H1 (cell line): ENCODE results near the gene URAD. TPM values are rescaled to one million over a fixed set of nuclear protein-coding genes. Genes with fewer than 3 reads are reported as not detected.

Experiments
- CTCF ChIA-PET: fragments of 300-600 bp; sonication (Branson Sonifier 250); formaldehyde crosslinking; loops from one replicate; lab custom pipeline; 2021; ENCODE audit not compliant: partially characterized antibody; lab: Charles Lee
- POLR2A ChIA-PET: fragments of 300-600 bp; sonication (Branson Sonifier 250); formaldehyde crosslinking; loops from one replicate; lab custom pipeline; 2021; ENCODE audit warnings: inconsistent platforms; ENCODE audit not compliant: partially characterized antibody; lab: Charles Lee
- DNase-seq, 2 experiments: peaks; one replicate each; pipeline versions ENCODE4 v3.0.0 to v3.0.0-alpha.2; 2010 to 2022; ENCODE audit warnings: low spot score in 2 of 2, low read depth in 1 of 2, mixed read lengths in 1 of 2
- FAIRE-seq: peaks from 2 replicates; lab custom pipeline; 2011; peaks lifted over from hg19 to GRCh38; lab: Jason Lieb, UNC
- H2AFZ ChIP-seq: 2 replicates; pipeline ENCODE4 v1.8.1; 2012; ENCODE audit warnings: low read length, inconsistent platforms
- H2AK5ac ChIP-seq: 2 replicates; pipeline ENCODE4 v1.6.1; 2013; ENCODE audit warnings: low read depth, low read length
- H2BK120ac ChIP-seq: replicated peaks from 2 replicates; pipeline ENCODE3; 2013; ENCODE audit warnings: low read depth, low read length, inconsistent platforms
- H2BK12ac ChIP-seq: 2 replicates; pipeline ENCODE4 v1.6.1; 2013; ENCODE audit warnings: low read depth, low read length
- H2BK15ac ChIP-seq: 2 replicates; pipeline ENCODE4 v1.6.1; 2013; ENCODE audit warnings: low read length
- H2BK20ac ChIP-seq: 2 replicates; pipeline ENCODE4 v1.6.1; 2013; ENCODE audit warnings: low read length
- H2BK5ac ChIP-seq: 2 replicates; pipeline ENCODE4 v1.6.1; 2013; ENCODE audit warnings: low read depth, low read length
- H3K14ac ChIP-seq: 2 replicates; pipeline ENCODE4 v1.6.1; 2013; ENCODE audit warnings: inconsistent platforms; ENCODE audit not compliant: insufficient read length
- H3K18ac ChIP-seq: 2 replicates; pipeline ENCODE4 v1.6.1; 2013; ENCODE audit warnings: low read length; ENCODE audit errors: extremely low read depth
- H3K23ac ChIP-seq: 2 replicates; pipeline ENCODE4 v1.6.1; 2013; ENCODE audit warnings: inconsistent platforms; ENCODE audit not compliant: insufficient read length
- H3K23me2 ChIP-seq: 2 replicates; pipeline ENCODE4 v1.6.1; 2013; ENCODE audit warnings: low read depth, low read length
- H3K27ac ChIP-seq: 2 replicates; pipeline ENCODE4 v1.6.1; 2011; ENCODE audit warnings: low read depth, low read length, inconsistent platforms
- H3K27me3 ChIP-seq, 4 experiments: replicated peaks in 1 of 4; 1 replicate in 1 of 4; 2 replicates in 3 of 4; pipeline versions ENCODE4 v1.6.1 to v1.8.1; 2011 to 2013; ENCODE audit warnings: low read length in 3 of 4, mild to moderate bottlenecking in 3 of 4, inconsistent platforms in 2 of 4, mixed read lengths in 2 of 4, moderate library complexity in 1 of 4; ENCODE audit not compliant: control insufficient read depth in 3 of 4, insufficient read depth in 3 of 4; ENCODE audit errors: extremely low read depth in 1 of 4
- H3K36me3 ChIP-seq, 4 experiments: 2 replicates each; pipeline versions ENCODE4 v1.6.1 to v1.8.1; 2011 to 2013; ENCODE audit warnings: mild to moderate bottlenecking in 4 of 4, low read length in 3 of 4, moderate library complexity in 2 of 4, control low read depth in 1 of 4, inconsistent platforms in 1 of 4; ENCODE audit not compliant: insufficient read depth in 4 of 4, control insufficient read depth in 2 of 4
- H3K4ac ChIP-seq: replicated peaks from 2 replicates; pipeline ENCODE3; 2013; ENCODE audit warnings: low read length, low read depth, mixed read lengths, inconsistent platforms; ENCODE audit not compliant: insufficient read length
- H3K4me1 ChIP-seq, 4 experiments: replicated peaks in 1 of 4; 1 replicate in 1 of 4; 2 replicates in 3 of 4; pipeline versions ENCODE4 v1.6.1 to v1.8.1; 2011 to 2013; ENCODE audit warnings: low read length in 3 of 4, inconsistent platforms in 2 of 4, mixed read lengths in 1 of 4; ENCODE audit not compliant: insufficient read depth in 4 of 4, control insufficient read depth in 3 of 4
- H3K4me2 ChIP-seq, 2 experiments: 2 replicates each; pipeline versions ENCODE4 v1.6.1 to v1.8.1; 2011 to 2013; ENCODE audit warnings: low read depth in 2 of 2, low read length in 2 of 2, control low read depth in 1 of 2, inconsistent platforms in 1 of 2, mild to moderate bottlenecking in 1 of 2; ENCODE audit not compliant: insufficient read depth in 1 of 2
- H3K4me3 ChIP-seq, 4 experiments: fragments of 200-600, 300-600 bp in 1 of 4; sonication (generic), shearing (Covaris generic), sonication (Bioruptor Twin) in 1 of 4; 2 replicates each; pipeline versions ENCODE4 v1.5.1 to v1.8.1; 2011 to 2016; ENCODE audit warnings: low read length in 4 of 4, low read depth in 3 of 4, control low read depth in 2 of 4, inconsistent platforms in 2 of 4, mild to moderate bottlenecking in 2 of 4, mixed read lengths in 1 of 4, moderate library complexity in 1 of 4; ENCODE audit not compliant: insufficient read depth in 2 of 4; ENCODE audit errors: extremely low read depth in 1 of 4
- H3K56ac ChIP-seq: replicated peaks from 2 replicates; pipeline ENCODE3; 2013; ENCODE audit warnings: low read depth, mild to moderate bottlenecking, mixed read lengths, low read length, inconsistent platforms; ENCODE audit not compliant: insufficient read length
- H3K79me1 ChIP-seq: 2 replicates; pipeline ENCODE4 v1.6.1; 2013; ENCODE audit warnings: low read depth, low read length, control low read depth
- H3K79me2 ChIP-seq, 2 experiments: 2 replicates each; pipeline versions ENCODE4 v1.6.1 to v1.8.1; 2012 to 2013; ENCODE audit warnings: low read length in 2 of 2, mild to moderate bottlenecking in 2 of 2, inconsistent platforms in 1 of 2; ENCODE audit not compliant: insufficient read depth in 2 of 2, control insufficient read depth in 1 of 2
- H3K9ac ChIP-seq, 4 experiments: replicated peaks in 1 of 4; 1 replicate in 1 of 4; 2 replicates in 3 of 4; pipeline versions ENCODE4 v1.6.1 to v1.8.1; 2011 to 2013; ENCODE audit warnings: low read depth in 3 of 4, low read length in 3 of 4, control low read depth in 2 of 4, mild to moderate bottlenecking in 2 of 4, moderate library complexity in 2 of 4, inconsistent platforms in 1 of 4; ENCODE audit errors: extremely low read depth in 1 of 4
- H3K9me3 ChIP-seq, 2 experiments: 2 replicates each; pipeline versions ENCODE4 v1.6.1 to v1.8.1; 2012 to 2013; ENCODE audit warnings: mild to moderate bottlenecking in 2 of 2, moderate library complexity in 2 of 2, control low read depth in 1 of 2, inconsistent platforms in 1 of 2, low read depth in 1 of 2, low read length in 1 of 2, mixed read lengths in 1 of 2; ENCODE audit not compliant: insufficient read depth in 2 of 2
- H4K20me1 ChIP-seq, 2 experiments: replicated peaks in 1 of 2; 2 replicates each; pipeline versions ENCODE3 to v1.8.1; 2011 to 2013; ENCODE audit warnings: inconsistent platforms in 2 of 2, low read length in 2 of 2, mild to moderate bottlenecking in 1 of 2; ENCODE audit not compliant: insufficient read depth in 2 of 2, control insufficient read depth in 1 of 2
- H4K5ac ChIP-seq: 2 replicates; pipeline ENCODE4 v1.6.1; 2013; ENCODE audit warnings: low read length, low read depth, mixed read lengths, inconsistent platforms; ENCODE audit not compliant: insufficient read length
- H4K8ac ChIP-seq: 2 replicates; pipeline ENCODE4 v1.8.0; 2013; ENCODE audit warnings: mild to moderate bottlenecking, moderate library complexity, low read length, inconsistent platforms; ENCODE audit not compliant: insufficient read depth; ENCODE audit errors: extremely low read depth
- H4K91ac ChIP-seq: replicated peaks from 2 replicates; pipeline ENCODE3; 2013; ENCODE audit warnings: low read length, mixed read lengths, inconsistent platforms; ENCODE audit not compliant: insufficient read length
- RNF2 ChIP-seq: fragments of 200-900, 300-1000 bp; sonication (generic); IDR thresholded peaks from 2 replicates; pipeline ENCODE4 v1.7.1; 2016; ENCODE audit warnings: borderline replicate concordance, low read depth, mild to moderate bottlenecking, antibody characterized with exemption, low read length; ENCODE audit not compliant: poor library complexity, severe bottlenecking; ENCODE audit errors: missing control alignments
- WGBS, 2 experiments: shearing (Covaris generic) in 1 of 2; methylation state at CpG; one replicate each; pipeline versions ENCODE4 v1.1.6 to v1.1.7; 2013 to 2015; ENCODE audit warnings: low lambda C conversion rate in 2 of 2, mixed read lengths in 2 of 2, inconsistent platforms in 1 of 2, low coverage in 1 of 2, missing lambda C conversion rate in 1 of 2; ENCODE audit not compliant: insufficient replicate concordance in 2 of 2, insufficient coverage in 1 of 2, insufficient read length in 1 of 2; ENCODE audit errors: extremely low coverage in 1 of 2, missing lambda C conversion rate in 1 of 2; 5-methylcytosine and 5-hydroxymethylcytosine counted together
- polyA plus RNA-seq, 7 experiments: library from polyadenylated mRNA; depleted of rRNA in 3 of 7; stranded (reverse) in 5 of 7; unstranded in 2 of 7; fragments of >200 nt in 5 of 7; fragments of 200-250 nt in 2 of 7; gene quantifications; 1 replicate in 5 of 7; 2 replicates in 1 of 7; 4 replicates in 1 of 7; pipeline versions ENCODE4 v1.2.1 to v1.2.3, GENCODE V29; 2011 to 2013; ENCODE audit warnings: missing spikeins in 2 of 7, mixed read lengths in 2 of 7
- total RNA-seq: library from RNA; stranded (reverse); fragmentation: NEBNext Ultra II Directional; extraction: Animal tissue kit (Norgen Biotek cat#: 25700); gene quantifications from 2 replicates; pipeline ENCODE4 v1.2.1, GENCODE V29; 2021
- TF ChIP-seq, protein P1 (sequence below): IDR thresholded peaks from 2 replicates; pipeline ENCODE4 v1.6.1; 2011; ENCODE audit warnings: low read depth, mild to moderate bottlenecking, low read length; ENCODE audit not compliant: insufficient read depth

Gene URAD
- total and polyA plus RNA-seq, 2 of the 8 experiments (the other 6 are each of a cell fraction or from before 2014, with no cell fraction given) = not detected

DNA sequence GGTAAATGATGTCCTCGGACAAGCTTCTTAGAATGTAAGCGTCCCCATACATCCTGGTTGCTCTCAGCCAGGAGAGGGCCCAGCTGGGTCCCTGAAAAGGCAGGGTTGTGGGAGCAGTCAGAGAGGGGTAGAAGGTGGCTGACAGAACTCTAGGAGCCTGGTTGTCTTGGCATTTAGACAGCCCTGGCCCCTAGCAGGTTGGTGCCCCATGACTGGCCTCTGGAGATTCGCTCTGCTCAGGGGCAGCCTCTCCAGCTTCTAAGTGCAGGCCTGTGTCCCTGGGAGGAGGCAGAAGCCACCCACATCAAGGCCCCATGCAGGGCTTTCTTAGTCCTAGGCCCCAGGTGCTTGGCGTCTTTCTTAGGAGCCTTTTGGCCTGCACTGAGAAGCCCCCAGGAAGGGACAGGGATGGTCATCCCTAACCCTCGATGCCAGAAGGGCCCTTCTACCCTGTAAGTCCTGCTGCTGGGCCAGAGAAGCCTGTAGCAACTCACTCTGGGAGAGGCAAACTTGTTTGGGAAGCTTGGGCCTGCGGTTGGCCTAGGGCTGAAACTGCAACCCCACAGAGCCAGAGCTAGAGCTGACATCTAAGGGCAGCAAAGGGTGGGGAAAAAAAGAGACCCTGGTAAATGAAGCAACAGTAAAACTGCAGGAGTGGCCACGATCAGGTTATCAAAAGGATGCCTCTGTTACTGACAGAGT lies 16.6 kb downstream of the URAD start:
- no peak for DNase-seq

More for the DNA sequence above, 16.6 kb downstream of the URAD start:
- Histone ChIP-seq H3K4me1 (peaks cover 5 to 47% (median 31%) of the 10 kb centered on the region in 4 experiments), H4K91ac (no peak overlapping the region), H2BK20ac (peak overlapping the region; percentile 44; the same call in 1 of the 2 replicates), H2BK12ac (peak overlapping the region; percentile 98), H4K20me1 (peaks cover 20 to 43% of the 10 kb centered on the region in 2 experiments), H3K27me3 (peaks cover 94 to 100% (median 99%) of the 10 kb centered on the region in 4 experiments), H3K9me3 (no peaks in the 10 kb centered on the region), H3K27ac (no peak overlapping the region), H3K56ac (no peak overlapping the region), H2AK5ac (peak overlapping the region; percentile 79; the same call in 1 of the 2 replicates), H2BK15ac (peak overlapping the region; percentile 55; the same call in 1 of the 2 replicates), H3K23ac (no peak overlapping the region), H3K4ac (no peak overlapping the region), H3K4me2 (peak overlapping the region; percentile 42 to 51), H3K18ac (peak overlapping the region; percentile 62; the same call in 1 of the 2 replicates), H3K14ac (no peak overlapping the region), H4K5ac (no peak overlapping the region), H2BK120ac (no peak overlapping the region), H3K79me1 (no peaks in the 10 kb centered on the region), H2BK5ac (peak overlapping the region; percentile 4; the same call in 1 of the 2 replicates), H3K23me2 (peaks cover 5% of the 10 kb centered on the region; the same call in 1 of the 2 replicates), H2AFZ (no peak overlapping the region), H3K4me3 (peak overlapping the region in 1 of 4 experiments; percentile 13; a peak in 3 of 8 replicates), H3K79me2 (no peaks in the 10 kb centered on the region), H3K9ac (no peak overlapping the region), H3K36me3 (peaks cover 0 to 12% (median 0%) of the 10 kb centered on the region in 4 experiments; a peak in 1 of 8 replicates), H4K8ac (no peak overlapping the region)
- ChIA-PET POLR2A (interaction anchor here (1.1 to 1.9 kb wide), 4 partner anchors 10 to 52 kb away, joined by 3 to 8 read pairs (median 4); partner anchors contain the start of gene PDX1), CTCF (interaction anchor here (0.6 to 20.5 kb wide), 18 partner anchors 4 to 610 kb away, joined by 3 to 283 read pairs (median 4); partner anchors contain the start of genes CDX2, GSX1 and URAD)
- FAIRE-seq = no peak
- TF ChIP-seq, protein P1, sequence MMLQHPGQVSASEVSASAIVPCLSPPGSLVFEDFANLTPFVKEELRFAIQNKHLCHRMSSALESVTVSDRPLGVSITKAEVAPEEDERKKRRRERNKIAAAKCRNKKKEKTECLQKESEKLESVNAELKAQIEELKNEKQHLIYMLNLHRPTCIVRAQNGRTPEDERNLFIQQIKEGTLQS = no peak
- peak; percentile 20 for TF ChIP-seq RNF2
- 30% methylated on average over 7 of the region's 7 CpGs; no CpG with 5 or more reads in 1 of the 2 experiments for WGBS, 2 experiments
